Limb (tissue), 2 donors: ENCODE results near the gene HFE.

Source experiments
- DNase-seq, 2 donors: peaks; one replicate each; pipeline ENCODE4 v3.0.0-alpha.2; 2016; ENCODE audit errors: extremely low spot score in 2 of 2

The HFE gene

DNA sequence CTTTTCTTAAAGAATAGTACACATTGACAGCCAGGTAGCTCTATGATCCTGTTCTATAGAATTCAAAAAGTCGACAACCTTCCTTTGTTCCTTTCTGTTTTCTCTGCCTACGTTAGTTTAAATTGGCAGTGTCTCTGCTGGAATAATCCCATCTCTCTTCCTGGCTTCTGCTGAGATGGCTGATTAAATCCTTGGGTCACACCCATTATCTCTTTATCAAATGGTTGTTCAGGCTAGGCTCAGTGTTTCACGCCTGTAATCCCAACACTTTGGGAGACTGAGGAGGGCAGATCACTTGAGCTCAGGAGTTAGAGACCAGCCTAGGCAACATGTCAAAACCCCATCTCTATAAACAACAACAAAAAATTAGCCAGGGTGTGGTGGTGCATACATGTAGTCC, 44.4 kb downstream of the HFE start:
- DNase-seq, result no peak

DNA sequence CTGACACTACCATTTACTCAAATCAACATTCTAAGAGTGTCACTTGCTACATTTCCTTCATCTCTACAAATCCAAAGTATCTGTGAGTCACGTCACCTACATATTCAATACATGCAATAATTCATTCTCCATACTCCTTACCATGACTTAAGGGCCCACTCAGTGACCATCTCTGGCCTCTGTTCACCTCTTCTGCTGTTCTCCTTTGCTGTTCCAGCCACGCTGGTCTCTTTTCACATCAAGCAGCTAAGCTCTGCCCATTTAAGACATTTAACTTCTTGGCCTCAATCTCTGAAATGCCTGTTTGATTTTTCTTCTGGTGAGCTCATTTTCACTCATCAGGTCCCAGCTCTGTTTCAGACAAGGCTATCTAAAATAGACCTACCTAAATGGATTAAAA, 46.5 kb downstream of the HFE start:
- no peak for DNase-seq

DNA sequence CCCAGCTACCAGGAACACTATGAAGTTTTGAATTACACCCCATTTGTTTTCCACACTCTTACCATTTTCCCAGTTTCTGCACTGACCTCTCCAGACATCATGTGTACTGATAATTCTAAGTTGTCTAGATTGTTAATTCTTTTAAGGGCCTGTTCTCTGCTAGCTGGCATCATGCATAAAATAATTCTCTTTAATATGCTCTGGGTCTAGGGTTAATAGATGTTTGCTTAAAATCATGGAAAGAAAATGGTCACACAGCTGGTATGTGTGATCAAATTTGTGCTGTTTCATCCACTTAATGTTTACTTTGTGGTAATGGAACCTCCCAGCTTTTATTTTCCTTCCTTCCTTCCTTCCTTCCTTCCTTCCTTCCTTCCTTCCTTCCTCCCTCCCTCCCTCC, 49.1 kb downstream of the HFE start:
- no peak for DNase-seq

DNA sequence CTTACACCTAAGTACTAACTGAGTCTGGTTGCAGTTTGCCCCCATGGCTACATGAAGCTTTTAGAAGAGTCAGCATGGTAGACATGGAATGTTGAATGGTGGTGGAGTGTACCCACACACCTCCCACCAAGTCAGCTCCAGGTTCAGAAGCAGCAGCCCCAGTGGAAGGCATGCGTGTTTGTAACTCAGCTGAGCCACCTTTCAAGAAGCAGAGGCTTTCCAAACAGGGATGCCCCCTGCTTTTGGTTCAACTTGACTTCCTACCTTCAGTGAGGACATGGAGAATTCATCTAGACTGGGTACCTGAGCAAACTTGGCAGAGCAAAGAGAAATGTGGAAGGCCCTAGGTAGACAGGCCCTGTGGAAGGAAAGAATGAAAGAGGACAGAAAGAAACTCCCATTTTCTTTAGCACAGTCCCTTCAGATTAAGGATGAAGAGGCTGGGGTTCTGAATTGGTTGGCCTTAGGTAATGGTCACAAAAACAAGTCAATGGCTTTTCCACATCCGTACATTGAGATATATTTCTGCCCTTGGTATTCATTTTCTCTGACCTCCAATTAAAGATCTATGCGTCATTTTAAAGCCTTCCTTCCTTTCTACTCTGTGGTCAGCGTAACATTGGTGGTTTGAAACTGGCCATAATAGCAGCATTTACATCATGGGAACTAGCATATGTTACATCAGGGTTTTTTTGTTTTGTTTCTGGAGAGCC, 53.2 kb downstream of the HFE start:
- DNase-seq, result no peak

DNA sequence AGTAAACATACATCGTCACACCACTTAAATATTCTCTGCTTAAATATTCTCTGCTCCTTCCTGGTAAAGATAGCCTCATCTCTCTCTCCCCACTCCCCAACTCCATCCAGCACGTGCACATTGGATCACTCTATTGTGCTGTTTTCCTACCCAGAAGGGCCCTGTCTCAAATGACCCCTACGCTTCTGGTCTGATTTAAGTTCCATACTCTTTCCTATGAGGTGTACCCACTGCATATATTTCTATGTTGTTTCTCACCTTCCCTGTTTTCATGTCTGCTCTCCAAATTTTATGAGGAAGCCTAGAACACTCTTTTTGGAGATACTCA, 53.7 kb downstream of the HFE start:
- DNase-seq, result no peak

DNA sequence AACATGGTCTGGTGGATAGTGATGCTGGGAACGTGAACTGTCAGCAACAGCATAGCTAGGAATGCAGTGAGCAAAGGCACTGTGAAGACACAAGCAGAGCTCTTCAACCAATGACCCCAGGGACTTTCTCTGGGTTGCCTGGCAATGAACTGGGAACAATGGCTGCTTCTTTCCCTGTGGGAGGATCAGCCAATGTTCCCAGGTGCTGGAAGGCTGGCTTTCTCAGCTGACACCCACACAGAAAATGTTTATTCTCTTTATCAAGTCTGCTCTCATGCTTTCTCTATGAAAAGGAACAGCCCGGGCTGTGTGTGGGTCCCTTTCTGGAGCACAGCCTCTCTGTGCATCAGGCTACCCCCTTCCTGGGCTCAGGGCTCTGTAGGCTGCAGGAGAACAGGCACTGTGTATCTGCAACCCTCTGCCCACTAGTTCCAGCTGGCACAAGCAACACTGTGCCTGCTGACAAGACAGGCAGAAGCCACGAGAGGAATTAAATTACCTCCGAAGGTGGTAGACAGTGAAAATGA, 54.2 kb downstream of the HFE start:
- no peak for DNase-seq

DNA sequence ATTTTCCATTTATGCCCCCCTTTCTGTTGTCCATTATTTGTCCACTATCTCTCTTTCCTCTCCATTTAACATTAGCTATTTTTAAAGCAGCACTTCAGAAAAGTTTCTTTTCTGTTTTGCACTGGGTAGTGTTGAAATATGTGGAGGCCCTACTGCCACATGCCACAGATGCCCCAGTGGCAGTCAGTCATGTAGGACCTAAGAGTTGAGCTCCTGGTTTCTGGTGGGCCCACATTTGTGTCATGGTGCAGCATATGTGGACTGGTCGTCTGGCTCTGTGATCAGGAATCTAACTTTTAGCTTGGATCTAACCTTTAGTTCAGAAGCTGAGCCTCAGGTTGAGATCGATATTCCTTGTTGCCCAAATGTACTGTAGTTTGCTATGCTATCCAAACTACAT, 54.8 kb downstream of the HFE start:
- no peak for DNase-seq
